ENCODE measurements around the gene CITED1. TPM values are rescaled to one million over a fixed set of nuclear protein-coding genes. Genes with fewer than 3 reads are reported as not detected.

The CITED1 gene
- total RNA-seq, 1 donor from 2014 or later: 6.0 TPM

DNA sequence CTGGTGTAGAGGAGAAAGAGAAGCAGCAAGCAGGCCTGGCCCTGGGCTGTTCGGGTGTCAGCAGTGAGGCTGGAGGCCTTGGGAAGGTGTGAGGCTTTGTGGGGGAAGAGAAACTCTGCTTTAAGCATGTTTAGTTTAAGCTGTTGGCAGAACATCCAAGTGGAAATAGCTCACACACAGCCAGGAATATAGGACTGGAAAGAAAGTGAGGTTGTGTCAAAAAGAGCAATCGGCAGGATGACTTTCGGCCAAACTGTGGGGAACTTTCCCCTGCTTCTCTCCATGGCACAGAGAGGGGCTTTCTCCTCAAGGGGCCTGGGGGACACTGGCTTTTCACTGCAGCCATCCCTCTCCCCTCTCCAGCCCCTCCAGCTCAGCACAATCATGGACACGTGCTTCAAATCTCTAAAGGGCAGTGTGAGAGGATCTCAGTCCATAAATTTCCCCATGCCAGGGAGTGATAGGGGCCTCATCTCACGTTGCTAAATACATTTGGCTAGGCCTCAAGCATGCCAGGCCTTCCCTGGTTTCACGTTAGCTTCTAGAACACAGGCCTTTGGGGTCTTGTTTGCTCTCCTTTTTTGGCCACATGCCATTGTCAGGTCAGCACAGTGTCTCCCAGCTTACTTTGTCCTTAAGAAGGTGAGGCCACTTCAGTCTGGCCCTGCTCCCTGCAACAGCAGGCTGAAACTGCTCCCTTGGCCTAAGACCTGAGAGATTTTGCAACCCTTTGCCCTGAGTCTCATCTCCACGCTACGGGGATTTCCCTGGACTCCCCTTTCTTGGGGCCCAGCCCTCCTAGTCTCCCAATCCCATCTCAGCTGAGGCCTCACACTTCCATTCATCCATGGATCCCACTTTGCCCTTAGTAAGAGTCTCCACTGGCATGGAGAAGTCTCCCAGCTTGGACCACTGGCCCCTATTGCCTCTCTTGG lies 8.3 kb upstream of the CITED1 start:
- TF ChIP-seq, protein P1, sequence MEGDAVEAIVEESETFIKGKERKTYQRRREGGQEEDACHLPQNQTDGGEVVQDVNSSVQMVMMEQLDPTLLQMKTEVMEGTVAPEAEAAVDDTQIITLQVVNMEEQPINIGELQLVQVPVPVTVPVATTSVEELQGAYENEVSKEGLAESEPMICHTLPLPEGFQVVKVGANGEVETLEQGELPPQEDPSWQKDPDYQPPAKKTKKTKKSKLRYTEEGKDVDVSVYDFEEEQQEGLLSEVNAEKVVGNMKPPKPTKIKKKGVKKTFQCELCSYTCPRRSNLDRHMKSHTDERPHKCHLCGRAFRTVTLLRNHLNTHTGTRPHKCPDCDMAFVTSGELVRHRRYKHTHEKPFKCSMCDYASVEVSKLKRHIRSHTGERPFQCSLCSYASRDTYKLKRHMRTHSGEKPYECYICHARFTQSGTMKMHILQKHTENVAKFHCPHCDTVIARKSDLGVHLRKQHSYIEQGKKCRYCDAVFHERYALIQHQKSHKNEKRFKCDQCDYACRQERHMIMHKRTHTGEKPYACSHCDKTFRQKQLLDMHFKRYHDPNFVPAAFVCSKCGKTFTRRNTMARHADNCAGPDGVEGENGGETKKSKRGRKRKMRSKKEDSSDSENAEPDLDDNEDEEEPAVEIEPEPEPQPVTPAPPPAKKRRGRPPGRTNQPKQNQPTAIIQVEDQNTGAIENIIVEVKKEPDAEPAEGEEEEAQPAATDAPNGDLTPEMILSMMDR (conservative IDR thresholded peaks at IDR 0.05): no peak
- Mint-ChIP-seq H3K27me3 (peaks cover 10% of the 10 kb centered on the region), H3K4me1 (ENCODE audit: unreplicated experiment) (no peaks in the 10 kb centered on the region), H3K4me3 (no peak overlapping the region), H3K9me3 (no peaks in the 10 kb centered on the region), H3K36me3 (no peaks in the 10 kb centered on the region), H3K27ac (no peak overlapping the region)
- DNase-seq (ENCODE audit: extremely low spot score, unreplicated experiment): no peak

DNA sequence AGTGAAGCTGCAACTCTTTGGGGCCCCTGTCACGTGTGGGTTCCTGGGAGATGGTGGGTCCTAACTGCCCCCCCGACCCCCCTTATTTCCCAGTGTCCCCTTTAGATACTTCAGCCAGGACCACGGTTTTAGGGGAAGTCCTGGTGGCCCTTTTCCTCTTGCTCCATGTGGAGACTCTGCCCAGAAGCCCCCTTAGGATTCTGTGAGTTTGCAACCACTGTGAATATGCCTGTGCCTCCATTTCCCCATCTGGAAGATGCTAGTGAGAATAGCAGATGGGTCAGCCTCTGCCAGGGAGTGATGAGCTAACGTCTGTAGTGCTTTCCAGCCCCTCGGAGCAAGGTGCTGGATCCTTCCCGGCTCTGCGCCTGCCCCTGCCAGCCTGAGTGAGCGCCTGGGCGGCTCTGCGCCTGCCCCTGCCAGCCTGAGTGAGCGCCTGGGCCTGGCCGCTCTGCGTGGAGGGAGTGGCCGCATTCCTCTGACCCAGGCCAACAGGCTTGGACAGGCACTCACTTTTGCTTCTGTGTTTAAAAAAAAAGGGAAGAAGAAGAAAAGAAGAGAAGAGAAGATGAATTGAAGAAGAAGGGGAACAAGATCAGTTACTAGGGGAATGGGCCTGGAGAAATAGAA lies 6.7 kb upstream of the CITED1 start:
- Mint-ChIP-seq H3K27ac (no peak overlapping the region), H3K4me1 (ENCODE audit: unreplicated experiment) (peaks cover 7% of the 10 kb centered on the region), H3K36me3 (no peaks in the 10 kb centered on the region), H3K4me3 (no peak overlapping the region), H3K9me3 (no peaks in the 10 kb centered on the region), H3K27me3 (peaks cover 25% of the 10 kb centered on the region)
- DNase-seq (ENCODE audit: extremely low spot score, unreplicated experiment): no peak
- TF ChIP-seq, protein P1 (conservative IDR thresholded peaks at IDR 0.05): no peak

DNA sequence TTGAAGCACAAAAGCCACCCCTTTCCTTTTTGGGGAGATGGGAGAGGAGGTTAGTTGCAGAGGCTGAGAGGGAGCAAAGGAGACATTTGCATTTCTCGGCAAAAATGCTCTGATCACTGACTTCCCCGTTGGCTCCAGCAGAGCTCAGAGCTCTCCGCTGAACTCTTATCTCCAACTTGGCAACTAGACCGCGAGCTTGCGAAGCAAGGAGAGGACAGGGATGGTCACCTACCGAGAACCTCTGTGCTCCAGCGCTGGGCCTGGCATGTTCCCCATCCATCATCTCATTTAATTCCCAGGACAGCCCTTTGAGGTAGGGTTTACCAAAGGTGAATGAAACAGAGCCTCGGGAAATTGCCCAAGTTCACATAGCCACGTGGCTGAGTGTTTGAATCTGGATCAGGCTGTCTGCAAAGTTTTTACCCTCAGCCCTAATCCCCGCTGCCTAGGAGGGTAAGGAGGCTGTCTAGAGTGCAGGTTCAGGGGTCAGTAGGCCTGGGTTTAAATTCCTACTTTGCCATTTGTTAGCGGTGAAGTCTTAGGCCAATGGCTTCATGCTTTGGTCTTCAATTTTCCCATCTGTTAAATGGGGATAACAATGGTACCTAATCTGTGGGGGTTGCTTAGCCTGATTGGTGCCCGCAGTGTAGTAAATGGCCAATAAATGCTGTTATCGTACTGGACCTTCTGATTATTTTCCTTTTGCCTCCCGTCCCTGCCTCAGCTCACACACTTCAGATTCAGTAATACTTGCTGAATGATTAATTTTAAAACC lies 3.8 kb upstream of the CITED1 start:
- Mint-ChIP-seq H3K36me3 (no peaks in the 10 kb centered on the region), H3K4me1 (ENCODE audit: unreplicated experiment) (peaks cover 7% of the 10 kb centered on the region), H3K27ac (no peak overlapping the region), H3K27me3 (peaks cover 44% of the 10 kb centered on the region), H3K4me3 (peak overlapping the region; percentile 81), H3K9me3 (no peaks in the 10 kb centered on the region)
- no peak for DNase-seq (ENCODE audit: extremely low spot score, unreplicated experiment)
- TF ChIP-seq, protein P1 (conservative IDR thresholded peaks at IDR 0.05): no peak

DNA sequence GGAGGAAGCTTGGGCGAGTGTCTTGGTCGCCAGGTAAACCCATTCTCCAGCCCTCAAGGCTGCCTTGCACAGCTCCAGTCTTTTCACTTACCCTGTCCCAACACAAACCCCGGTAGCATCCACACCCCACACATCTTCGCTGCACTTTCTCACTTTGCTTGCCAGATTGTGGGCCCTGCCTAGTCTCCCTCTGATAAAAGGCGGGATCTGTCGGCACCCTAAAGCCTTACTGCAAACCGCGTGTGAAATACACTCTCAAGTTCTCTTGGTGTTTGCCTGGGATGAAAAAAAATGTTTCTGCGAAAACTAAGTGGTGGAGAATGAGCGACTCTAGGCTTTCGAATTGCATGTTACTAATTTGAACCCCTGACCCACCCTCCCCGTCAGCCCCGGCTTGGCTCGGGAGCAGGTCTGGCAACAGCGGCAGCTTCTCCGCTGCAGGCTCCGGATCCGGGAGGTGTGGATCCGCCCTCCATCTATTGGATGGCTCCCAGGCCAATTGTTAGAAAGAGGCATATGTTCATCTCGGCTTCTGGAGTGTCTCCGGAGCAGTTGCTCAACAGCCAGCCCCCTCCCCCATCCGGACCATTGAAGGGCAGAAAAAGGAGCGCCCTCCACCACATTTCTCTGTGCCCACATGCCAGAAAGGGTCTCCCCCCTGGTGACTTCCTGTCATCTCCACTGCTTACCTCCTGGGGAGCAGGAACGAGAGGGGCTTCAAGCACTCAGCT lies 3.0 kb upstream of the CITED1 start:
- DNase-seq (ENCODE audit: extremely low spot score, unreplicated experiment): peak; percentile 75
- no peak overlapping the region for H3K27ac Mint-ChIP-seq
- H3K9me3 Mint-ChIP-seq: no peaks in the 10 kb centered on the region
- TF ChIP-seq, protein P1 (conservative IDR thresholded peaks at IDR 0.05): no peak
- peaks cover 50% of the 10 kb centered on the region for H3K27me3 Mint-ChIP-seq
- H3K4me3 Mint-ChIP-seq: peak overlapping the region; percentile 81
- no peaks in the 10 kb centered on the region for H3K36me3 Mint-ChIP-seq
- H3K4me1 Mint-ChIP-seq (ENCODE audit: unreplicated experiment): peaks cover 7% of the 10 kb centered on the region

DNA sequence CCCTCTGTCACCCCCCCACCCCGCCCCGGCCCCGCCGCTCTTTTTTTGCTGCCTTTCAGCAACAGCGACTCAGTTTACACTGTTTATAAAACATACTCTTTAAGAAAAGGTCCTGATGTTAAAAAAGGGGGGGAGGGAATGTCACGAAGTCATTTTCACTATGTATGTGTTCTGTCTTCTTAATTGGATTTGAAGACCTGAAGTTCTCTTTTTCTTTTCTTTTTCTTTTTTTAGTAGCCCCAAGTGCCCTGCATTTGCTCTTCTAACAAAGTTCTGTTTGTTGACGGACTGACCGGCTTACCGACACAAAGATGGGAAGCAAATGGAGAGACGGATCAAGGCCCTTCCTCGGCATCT lies 2.5 kb upstream of the CITED1 start:
- H3K4me3 Mint-ChIP-seq: peak overlapping the region; percentile 81
- no peaks in the 10 kb centered on the region for H3K36me3 Mint-ChIP-seq
- TF ChIP-seq, protein P1 (conservative IDR thresholded peaks at IDR 0.05): no peak
- no peaks in the 10 kb centered on the region for H3K9me3 Mint-ChIP-seq
- H3K27me3 Mint-ChIP-seq: peaks cover 55% of the 10 kb centered on the region
- DNase-seq (ENCODE audit: extremely low spot score, unreplicated experiment): no peak
- no peak overlapping the region for H3K27ac Mint-ChIP-seq
- peaks cover 7% of the 10 kb centered on the region for H3K4me1 Mint-ChIP-seq (ENCODE audit: unreplicated experiment)
